Heart right ventricle (tissue), 16 donors: ENCODE data around the gene RFX2. TPM values are rescaled to one million over a fixed set of nuclear protein-coding genes. Genes with fewer than 3 reads are reported as not detected.

Experiments
- ATAC-seq, 8 donors: fragments of 200-7000 bp; cut with Tn5 transposase; one replicate each; pipeline ENCODE4 v1.9.1; 2020; ENCODE audit warnings: mild to moderate bottlenecking in 8 of 8, moderate library complexity in 8 of 8, moderate number of reproducible peaks in 1 of 8
- DNase-seq, 2 donors: peaks; one replicate each; pipeline ENCODE4 v3.0.0-alpha.2; 2020
- H3K27ac ChIP-seq, 10 donors: fragments of 200-600 bp; sonication (generic) in 2 of 10; one replicate each; pipeline versions ENCODE4 v1.5.0 to v1.8.0; 2020 to 2022; ENCODE audit warnings: mild to moderate bottlenecking in 3 of 10
- H3K27me3 ChIP-seq, 7 donors: fragments of 200-600 bp; one replicate each; pipeline ENCODE4 v1.8.0; 2021 to 2022; ENCODE audit warnings: mild to moderate bottlenecking in 2 of 7
- H3K36me3 ChIP-seq, 9 donors: fragments of 200-600 bp; sonication (generic) in 1 of 9; one replicate each; pipeline versions ENCODE4 v1.5.0 to v1.8.0; 2020 to 2022; ENCODE audit warnings: mild to moderate bottlenecking in 2 of 9
- H3K4me1 ChIP-seq, 9 donors: fragments of 200-600 bp; sonication (generic) in 1 of 9; one replicate each; pipeline versions ENCODE4 v1.5.0 to v1.8.0; 2020 to 2022; ENCODE audit warnings: mild to moderate bottlenecking in 4 of 9
- H3K4me3 ChIP-seq, 10 donors: fragments of 200-600 bp; sonication (generic) in 2 of 10; one replicate each; pipeline versions ENCODE4 v1.5.0 to v1.8.0; 2020 to 2022; ENCODE audit warnings: mild to moderate bottlenecking in 7 of 10, moderate library complexity in 2 of 10
- H3K9me3 ChIP-seq, 11 donors: fragments of 200-600 bp in 10 of 11; sonication (generic) in 2 of 11; one replicate each; pipeline versions ENCODE4 v1.5.0 to v1.8.0; 2013 to 2022; ENCODE audit warnings: mild to moderate bottlenecking in 2 of 11, control low read depth in 1 of 11, moderate library complexity in 1 of 11
- CTCF ChIP-seq, 9 donors: fragments of 200-600 bp; sonication (generic) in 2 of 9; IDR thresholded peaks; one replicate each; pipeline versions ENCODE4 v1.5.0 to v1.8.0; 2021 to 2022; ENCODE audit warnings: antibody characterized with exemption in 9 of 9, mild to moderate bottlenecking in 5 of 9, moderate library complexity in 1 of 9
- WGBS, 2 donors: extraction: QIAGEN DNeasy Blood & Tissue Kit; methylation state at CpG; one replicate each; pipeline ENCODE4 v1.1.7; 2013; ENCODE audit warnings: inconsistent platforms in 1 of 2; 5-methylcytosine and 5-hydroxymethylcytosine counted together
- intact Hi-C, 10 donors: fragments of 100-400 bp; cut with DNase I; formaldehyde crosslinking; loops; one replicate each; pipeline versions ENCODE4 v1.11.1 to v1.14.2; 2022
- polyA plus RNA-seq, 2 donors: library from polyadenylated mRNA; stranded (reverse); fragments of 200-250 nt; gene quantifications; one replicate each; pipeline ENCODE4 v1.2.3, GENCODE V29; 2013
- total RNA-seq, 10 donors: library from RNA; stranded (reverse); fragmentation: NEBNext Ultra II Directional in 3 of 10; extraction: Animal tissue kit (Norgen Biotek cat#: 25700) in 3 of 10; gene quantifications; one replicate each; pipeline versions ENCODE4 v1.2.1 to v1.2.4, GENCODE V29; 2021 to 2023
- donor health status: Arrhythmogenic right ventricular cardiomyopathy.
- donor health status: ischemic (EF 13 %, LVEDD 7.1; RV severe dilation, severe dysfunction).
- donor health status: healthy with polysubstance abuse.
- donor health status: DM: no; HTN: yes; CAD: no.
- donor health status: DM: no; HTN: no; CAD: no.
- donor health status: ischemic (EF 25% LVEDD 6.9; RV normal size, moderate dysfunction).
- donor health status: ischemic (EF 25% LVEDD 5.7; RV mildly dilated, moderate dysfunction).
- donor health status: healthy.
- donor health status: DM: yes; HTN: yes; CAD: no.
- donor health status: Ischemic cardiomyopathy.
- donor health status: ischemic (EF 35%, LVEDD 5.7; RV mildly dilated, moderate dysfunction).
- donor health status: nonischemic (EF 11% LVEDD 7.7; RV severe dilation, severe dysfunction).
- donor health status: DM: yes; HTN: yes; CAD: no.
- donor health status: PGD.
- donor health status: ischemic (EF 29% LVEDD 5.4; RV normal size, mild dysfunction).
- donor health status: nonischemic (EF 23%, LVEDD 6.1; RV moderate dilation, normal function).

Gene RFX2
- total and polyA plus RNA-seq, 12 donors, result 4.2 to 17.4 (median 5.2) TPM

DNA sequence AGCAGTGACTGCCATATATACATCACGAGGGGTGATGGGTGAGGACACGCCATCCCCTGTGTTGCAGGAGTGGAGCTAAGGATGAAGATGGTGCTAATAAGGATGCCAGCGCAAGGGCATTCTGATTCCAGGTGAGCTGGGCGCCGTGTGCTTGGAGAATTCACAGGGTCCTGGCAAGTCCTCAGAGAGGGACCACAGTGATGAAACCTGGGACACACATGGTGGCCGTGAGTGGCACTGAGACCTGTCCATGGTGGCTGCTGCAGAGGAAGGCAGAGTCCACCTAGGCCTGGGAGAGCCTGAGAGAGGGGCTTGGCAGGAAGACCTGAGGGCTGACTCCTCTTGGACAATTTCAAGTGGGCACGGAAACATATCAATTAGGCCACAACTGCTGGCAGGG is 65.2 kb downstream of the RFX2 start:
- no peaks in the 10 kb centered on the region for H3K27me3 ChIP-seq
- no peak overlapping the region for H3K27ac ChIP-seq
- DNase-seq (no peak), ATAC-seq (no peak)
- peaks cover 0 to 20% (median 11%) of the 10 kb centered on the region in 9 donors for H3K4me1 ChIP-seq
- WGBS, 2 donors, result 94 to 95% methylated on average over 7 of the region's 7 CpGs
- no peak overlapping the region for H3K4me3 ChIP-seq
- H3K36me3 ChIP-seq, result peaks cover 0 to 35% (median 0%) of the 10 kb centered on the region in 9 donors
- no peak for TF ChIP-seq CTCF (IDR thresholded peaks at IDR 0.05)
- H3K9me3 ChIP-seq, result no peaks in the 10 kb centered on the region
- intact Hi-C loops, result loop anchor here in 7 of 10 donors (5.0 to 10.0 kb wide), 6 partner anchors 60 to 260 kb away; no protein-coding TSS in a partner anchor

DNA sequence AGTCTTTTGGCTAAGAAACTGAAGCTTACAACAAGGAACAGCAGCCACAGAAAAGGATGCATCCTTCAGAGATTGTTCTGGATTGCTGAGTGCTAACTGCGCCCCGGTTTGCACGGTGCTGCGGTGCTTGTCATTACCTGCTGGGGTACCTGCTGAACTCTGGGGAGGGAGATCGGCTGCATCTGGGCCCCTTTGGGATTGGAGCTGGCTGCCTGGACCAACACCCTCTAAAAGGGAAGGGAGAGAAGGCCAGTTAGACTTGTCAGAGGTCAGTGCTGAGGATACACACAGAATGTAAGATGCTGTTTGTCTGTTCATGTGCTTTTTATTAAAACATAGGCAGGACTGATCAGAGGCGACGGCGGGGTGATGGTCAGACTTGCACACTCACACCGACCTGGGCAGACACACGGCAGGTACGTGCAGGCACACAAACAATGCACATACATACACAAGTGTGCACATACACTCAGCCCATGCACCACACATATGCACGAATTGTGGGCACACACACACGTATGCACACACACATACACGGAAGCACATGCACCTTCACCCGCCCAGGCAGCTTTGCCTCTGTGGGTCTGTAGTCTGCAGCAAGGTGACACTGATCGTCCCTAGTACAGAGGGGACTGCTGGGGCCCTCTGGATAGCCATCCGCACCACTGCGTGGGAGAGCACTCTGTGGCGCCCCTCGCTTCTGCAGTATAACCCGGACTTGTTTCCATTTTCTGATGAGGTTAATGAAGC is 66.1 kb downstream of the RFX2 start:
- Histone ChIP-seq H3K27ac (no peak overlapping the region), H3K4me1 (peaks cover 0 to 20% (median 11%) of the 10 kb centered on the region in 9 donors), H3K4me3 (no peak overlapping the region), H3K36me3 (peaks cover 0 to 44% (median 0%) of the 10 kb centered on the region in 9 donors), H3K27me3 (no peaks in the 10 kb centered on the region), H3K9me3 (no peaks in the 10 kb centered on the region)
- 92 to 93% methylated on average over 21 of the region's 21 CpGs for WGBS, 2 donors
- TF ChIP-seq CTCF (IDR thresholded peaks at IDR 0.05), result no peak
- intact Hi-C loops, result loop anchor here in 3 of 10 donors (10.0 kb wide), 3 partner anchors 59 to 261 kb away; no protein-coding TSS in a partner anchor
- DNase-seq (no peak), ATAC-seq (no peak)

DNA sequence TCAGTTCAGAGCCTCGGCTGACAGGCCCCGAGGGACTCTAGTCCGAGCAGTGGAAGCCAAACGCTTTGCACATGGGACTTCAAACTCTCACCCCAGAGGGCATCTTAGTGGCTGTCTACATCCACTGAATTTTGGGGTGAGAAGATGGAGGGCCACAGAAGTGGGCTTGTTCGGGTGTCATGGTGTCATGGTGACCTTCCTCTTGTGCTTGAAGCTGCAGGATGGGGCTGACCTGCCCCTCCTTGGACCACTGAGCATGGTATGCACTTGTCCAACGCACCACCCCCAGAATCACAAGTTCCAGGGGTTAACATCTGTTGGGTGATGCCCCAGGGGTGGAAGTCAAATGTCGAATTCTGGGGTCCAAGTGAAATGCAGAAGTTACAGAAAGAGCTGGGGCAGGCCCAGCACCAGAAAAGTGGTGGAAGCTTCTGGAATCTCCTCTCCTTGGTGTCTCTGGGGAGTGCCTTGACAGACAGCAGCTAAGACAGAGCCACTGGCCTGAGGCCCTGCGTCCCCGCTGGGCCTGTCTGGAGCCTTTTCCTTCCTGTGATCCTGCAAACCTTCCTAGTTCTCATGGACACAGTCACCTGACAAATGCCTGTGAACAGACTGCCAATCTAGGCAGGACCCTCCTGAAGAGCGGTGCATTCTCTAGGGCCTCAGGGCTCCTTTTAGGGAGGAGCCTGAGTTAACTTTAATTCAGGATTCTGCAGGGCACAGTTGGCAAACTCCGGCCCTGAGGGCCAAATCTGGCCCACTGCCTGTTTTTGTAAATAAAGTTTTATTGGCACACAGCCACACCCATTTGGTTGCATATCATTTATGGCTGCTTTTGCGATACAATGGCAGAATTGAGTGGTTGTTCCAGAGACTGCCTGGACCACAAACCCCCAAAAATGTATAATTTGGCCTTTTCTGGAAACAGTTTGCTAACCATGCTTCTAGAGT is 67.2 kb downstream of the RFX2 start:
- DNase-seq (no peak), ATAC-seq (no peak)
- Histone ChIP-seq H3K9me3 (no peaks in the 10 kb centered on the region), H3K36me3 (peaks cover 0 to 44% (median 0%) of the 10 kb centered on the region in 9 donors), H3K27ac (no peak overlapping the region), H3K4me1 (peaks cover 0 to 10% (median 3%) of the 10 kb centered on the region in 9 donors), H3K27me3 (no peaks in the 10 kb centered on the region), H3K4me3 (no peak overlapping the region)
- intact Hi-C loops, result loop anchor here in 3 of 10 donors (10.0 kb wide), 3 partner anchors 58 to 262 kb away; no protein-coding TSS in a partner anchor
- WGBS, 2 donors, result 74 to 77% methylated on average over 12 of the region's 12 CpGs
- no peak for TF ChIP-seq CTCF (IDR thresholded peaks at IDR 0.05)

DNA sequence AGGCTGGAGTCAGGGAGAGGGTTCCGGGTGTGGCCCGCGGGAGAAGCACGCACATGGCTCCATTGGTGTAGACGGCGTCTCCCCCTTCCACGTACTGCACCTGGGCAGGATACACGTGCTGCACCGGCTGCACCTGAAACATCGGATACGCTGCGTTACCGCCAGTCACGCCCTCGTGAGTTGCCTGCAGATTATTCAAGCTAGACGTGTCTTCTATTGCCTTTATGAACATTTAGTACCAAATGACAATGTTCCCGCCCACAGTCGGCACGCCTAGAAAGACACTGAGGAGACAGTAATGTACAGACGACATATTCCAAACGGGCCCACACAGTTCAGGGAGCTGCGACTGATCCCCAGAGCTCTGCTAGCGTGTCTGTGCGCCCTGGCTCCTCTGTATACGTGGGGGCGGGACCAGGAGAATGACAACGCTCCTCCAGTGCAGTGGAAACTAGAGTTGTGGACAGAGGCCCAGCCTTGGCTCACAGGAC is 68.3 kb downstream of the RFX2 start:
- no peak for TF ChIP-seq CTCF (IDR thresholded peaks at IDR 0.05)
- DNase-seq (no peak), ATAC-seq (peak in 2 of 8 donors; percentile 16 to 42)
- no peaks in the 10 kb centered on the region for H3K4me1 ChIP-seq
- intact Hi-C loops, result loop anchor here in 3 of 10 donors (10.0 kb wide), 3 partner anchors 57 to 263 kb away; no protein-coding TSS in a partner anchor
- H3K27me3 ChIP-seq, result no peaks in the 10 kb centered on the region
- WGBS, 2 donors, result 92% methylated on average over 27 of the region's 27 CpGs
- no peak overlapping the region for H3K27ac ChIP-seq
- H3K9me3 ChIP-seq, result peaks cover 0 to 8% (median 0%) of the 10 kb centered on the region in 11 donors
- H3K4me3 ChIP-seq, result no peak overlapping the region
- H3K36me3 ChIP-seq, result peaks cover 0 to 44% (median 0%) of the 10 kb centered on the region in 9 donors
